ENCODE measurements around the gene CEP192.

The CEP192 gene

GRCh38 chr18:13139885-13140450 lies 148.8 kb downstream of the CEP192 start:
- Histone ChIP-seq H3K27me3 (ENCODE audit: insufficient read depth, low read length) (no peaks in the 10 kb centered on the region; the same call in 1 of the 2 replicates), H4K20me1 (ENCODE audit: insufficient read depth, low read length) (no peaks in the 10 kb centered on the region), H3K9me3 (ENCODE audit: low read length) (peaks cover 24% of the 10 kb centered on the region), H3K36me3 (ENCODE audit: insufficient read depth, low read length) (peaks cover 7% of the 10 kb centered on the region; the same call in 1 of the 2 replicates), H3K4me2 (ENCODE audit: low read length) (no peak overlapping the region), H3K27ac (ENCODE audit: low read depth, low read length, poor library complexity, severe bottlenecking) (no peak overlapping the region), H2AFZ (ENCODE audit: low read length) (no peak overlapping the region), H3K4me1 (ENCODE audit: insufficient read depth, low read length, severe bottlenecking) (peaks cover 37% of the 10 kb centered on the region), H3K4me3 (ENCODE audit: low read depth, low read length, poor library complexity, severe bottlenecking) (no peak overlapping the region), H3F3A (ENCODE audit: insufficient read depth, low read length) (no peaks in the 10 kb centered on the region), H3K79me2 (ENCODE audit: insufficient read depth, low read length) (no peaks in the 10 kb centered on the region), H3K9me2 (ENCODE audit: low read depth, low read length) (no peaks in the 10 kb centered on the region), H3K9ac (ENCODE audit: low read length) (no peak overlapping the region)
- TF ChIP-seq CTCF (IDR thresholded peaks at IDR 0.05; ENCODE audit: low read length) (peak; percentile 54), EZH2 (IDR thresholded peaks at IDR 0.05; ENCODE audit: borderline replicate concordance, low read length) (no peak)

- H3K79me2 ChIP-seq (ENCODE audit: insufficient read depth, low read length) = no peaks in the 10 kb centered on the region
- no peak overlapping the region for H3K4me3 ChIP-seq (ENCODE audit: low read depth, low read length, poor library complexity, severe bottlenecking)
- no peak overlapping the region for H3K4me2 ChIP-seq (ENCODE audit: low read length)
- no peaks in the 10 kb centered on the region for H3F3A ChIP-seq (ENCODE audit: insufficient read depth, low read length)
- peaks cover 7% of the 10 kb centered on the region; the same call in 1 of the 2 replicates for H3K36me3 ChIP-seq (ENCODE audit: insufficient read depth, low read length)
- no peak overlapping the region for H2AFZ ChIP-seq (ENCODE audit: low read length)
- H3K27me3 ChIP-seq (ENCODE audit: insufficient read depth, low read length) = no peaks in the 10 kb centered on the region; the same call in 1 of the 2 replicates
- H3K9me2 ChIP-seq (ENCODE audit: low read depth, low read length) = no peaks in the 10 kb centered on the region
- H3K27ac ChIP-seq (ENCODE audit: low read depth, low read length, poor library complexity, severe bottlenecking) = no peak overlapping the region
- H4K20me1 ChIP-seq (ENCODE audit: insufficient read depth, low read length) = no peaks in the 10 kb centered on the region
- TF ChIP-seq EZH2 (IDR thresholded peaks at IDR 0.05; ENCODE audit: borderline replicate concordance, low read length) (no peak), CTCF (IDR thresholded peaks at IDR 0.05; ENCODE audit: low read length) (no peak)
- H3K4me1 ChIP-seq (ENCODE audit: insufficient read depth, low read length, severe bottlenecking) = peaks cover 32% of the 10 kb centered on the region
- peaks cover 26% of the 10 kb centered on the region for H3K9me3 ChIP-seq (ENCODE audit: low read length)
- H3K9ac ChIP-seq (ENCODE audit: low read length) = no peak overlapping the region
Observed at GRCh38 chr18:13141209-13141608, 150.0 kb downstream of the CEP192 start.

GRCh38 chr18:13145636-13146190 lies 154.6 kb downstream of the CEP192 start:
- peaks cover 4% of the 10 kb centered on the region; the same call in 1 of the 2 replicates for H3K27me3 ChIP-seq (ENCODE audit: insufficient read depth, low read length)
- no peak overlapping the region for H2AFZ ChIP-seq (ENCODE audit: low read length)
- no peaks in the 10 kb centered on the region for H3F3A ChIP-seq (ENCODE audit: insufficient read depth, low read length)
- no peaks in the 10 kb centered on the region for H3K4me1 ChIP-seq (ENCODE audit: insufficient read depth, low read length, severe bottlenecking)
- H3K79me2 ChIP-seq (ENCODE audit: insufficient read depth, low read length) = no peaks in the 10 kb centered on the region
- H3K36me3 ChIP-seq (ENCODE audit: insufficient read depth, low read length) = peaks cover 7% of the 10 kb centered on the region; the same call in 1 of the 2 replicates
- no peaks in the 10 kb centered on the region for H4K20me1 ChIP-seq (ENCODE audit: insufficient read depth, low read length)
- TF ChIP-seq EZH2 (IDR thresholded peaks at IDR 0.05; ENCODE audit: borderline replicate concordance, low read length) = no peak
- no peak overlapping the region for H3K4me2 ChIP-seq (ENCODE audit: low read length)
- H3K9me2 ChIP-seq (ENCODE audit: low read depth, low read length) = no peaks in the 10 kb centered on the region
- peaks cover 26% of the 10 kb centered on the region for H3K9me3 ChIP-seq (ENCODE audit: low read length)
- no peak overlapping the region for H3K4me3 ChIP-seq (ENCODE audit: low read depth, low read length, poor library complexity, severe bottlenecking)
- no peak overlapping the region for H3K9ac ChIP-seq (ENCODE audit: low read length)
- no peak overlapping the region for H3K27ac ChIP-seq (ENCODE audit: low read depth, low read length, poor library complexity, severe bottlenecking)
